Right atrium auricular region (tissue), 2 donors: Measurements from ENCODE around the gene CX3CR1. TPM values are rescaled to one million over a fixed set of nuclear protein-coding genes. Genes with fewer than 3 reads are reported as not detected.

Experiments used
- DNase-seq: peaks from one replicate; pipeline ENCODE4 v3.0.0-alpha.2; 2019; ENCODE audit warnings: low spot score
- H3K27ac ChIP-seq, 2 donors: fragments of 200-600 bp; sonication (generic); 1 replicate in 1 of 2; 2 replicates in 1 of 2; pipeline ENCODE4 v1.5.1; 2016 to 2019
- H3K27me3 ChIP-seq, 2 donors: fragments of 200-600 bp; sonication (generic); one replicate each; pipeline versions ENCODE4 v1.5.1 to v1.6.0; 2017 to 2019
- H3K36me3 ChIP-seq: fragments of 200-600 bp; sonication (generic); one replicate; pipeline ENCODE4 v1.5.1; 2016
- H3K4me1 ChIP-seq, 2 donors: fragments of 200-600 bp; sonication (generic); one replicate each; pipeline versions ENCODE4 v1.5.1 to v1.6.0; 2017 to 2019
- H3K4me3 ChIP-seq, 2 donors: fragments of 200-600 bp; sonication (generic); 1 replicate in 1 of 2; 2 replicates in 1 of 2; pipeline ENCODE4 v1.5.1; 2017 to 2019; ENCODE audit warnings: mild to moderate bottlenecking in 1 of 2, moderate library complexity in 1 of 2
- H3K9me3 ChIP-seq, 2 donors: fragments of 200-600 bp; sonication (generic); one replicate each; pipeline ENCODE4 v1.5.1; 2019
- CTCF ChIP-seq, 2 donors: fragments of 200-600 bp; sonication (generic); IDR thresholded peaks; one replicate each; pipeline ENCODE4 v1.5.1; 2019; ENCODE audit warnings: antibody characterized with exemption in 2 of 2
- total RNA-seq, 2 donors: library from RNA; depleted of rRNA; stranded (reverse); fragments of >200 nt; gene quantifications; one replicate each; pipeline ENCODE4 v1.1.0, GENCODE V29; 2016

Gene CX3CR1
- total RNA-seq, 2 donors from 2014 or later = 0.26 to 0.59 TPM

GRCh38 chr3:39289107-39289506 is 9.3 kb upstream of the CX3CR1 start:
- Histone ChIP-seq H3K27ac (no peak overlapping the region), H3K9me3 (no peaks in the 10 kb centered on the region), H3K36me3 (no peaks in the 10 kb centered on the region), H3K4me1 (no peaks in the 10 kb centered on the region), H3K4me3 (no peak overlapping the region), H3K27me3 (no peaks in the 10 kb centered on the region)
- TF ChIP-seq CTCF (IDR thresholded peaks at IDR 0.05) = no peak
- no peak for DNase-seq

- Histone ChIP-seq H3K27ac (no peak overlapping the region), H3K9me3 (no peaks in the 10 kb centered on the region), H3K36me3 (no peaks in the 10 kb centered on the region), H3K4me1 (no peaks in the 10 kb centered on the region), H3K27me3 (no peaks in the 10 kb centered on the region), H3K4me3 (no peak overlapping the region)
- peak; percentile 76 for DNase-seq
- peak; percentile 71 to 90 for TF ChIP-seq CTCF (IDR thresholded peaks at IDR 0.05)
These were observed 8.5 kb upstream of the CX3CR1 start for GRCh38 chr3:39288300-39288808.

GRCh38 chr3:39287216-39288164 is 7.7 kb upstream of the CX3CR1 start:
- H3K9me3 ChIP-seq = no peaks in the 10 kb centered on the region
- no peaks in the 10 kb centered on the region for H3K4me1 ChIP-seq
- no peak overlapping the region for H3K27ac ChIP-seq
- H3K36me3 ChIP-seq = no peaks in the 10 kb centered on the region
- no peaks in the 10 kb centered on the region for H3K27me3 ChIP-seq
- DNase-seq = no peak
- no peak for TF ChIP-seq CTCF (IDR thresholded peaks at IDR 0.05)
- no peak overlapping the region for H3K4me3 ChIP-seq

GRCh38 chr3:39286771-39287170 is 6.9 kb upstream of the CX3CR1 start:
- no peaks in the 10 kb centered on the region for H3K36me3 ChIP-seq
- no peak overlapping the region for H3K4me3 ChIP-seq
- no peaks in the 10 kb centered on the region for H3K4me1 ChIP-seq
- DNase-seq = no peak
- H3K9me3 ChIP-seq = no peaks in the 10 kb centered on the region
- no peaks in the 10 kb centered on the region for H3K27me3 ChIP-seq
- H3K27ac ChIP-seq = no peak overlapping the region
- TF ChIP-seq CTCF (IDR thresholded peaks at IDR 0.05) = no peak

- no peaks in the 10 kb centered on the region for H3K4me1 ChIP-seq
These were observed 5.5 kb upstream of the CX3CR1 start for GRCh38 chr3:39285332-39285731.

More at GRCh38 chr3:39285332-39285731, 5.5 kb upstream of the CX3CR1 start:
- Histone ChIP-seq H3K36me3 (no peaks in the 10 kb centered on the region), H3K4me3 (no peak overlapping the region), H3K27ac (no peak overlapping the region), H3K9me3 (no peaks in the 10 kb centered on the region), H3K27me3 (no peaks in the 10 kb centered on the region)
- no peak for DNase-seq
- TF ChIP-seq CTCF (IDR thresholded peaks at IDR 0.05) = no peak
